ENCODE results near the gene TRIM8. TPM values are rescaled to one million over a fixed set of nuclear protein-coding genes. Genes with fewer than 3 reads are reported as not detected.

TRIM8 gene
- total RNA-seq, 3 donors from 2014 or later (not counting 1 experiment from before 2014, with no cell fraction given), result 81.9 to 87.8 (median 86.2) TPM

DNA sequence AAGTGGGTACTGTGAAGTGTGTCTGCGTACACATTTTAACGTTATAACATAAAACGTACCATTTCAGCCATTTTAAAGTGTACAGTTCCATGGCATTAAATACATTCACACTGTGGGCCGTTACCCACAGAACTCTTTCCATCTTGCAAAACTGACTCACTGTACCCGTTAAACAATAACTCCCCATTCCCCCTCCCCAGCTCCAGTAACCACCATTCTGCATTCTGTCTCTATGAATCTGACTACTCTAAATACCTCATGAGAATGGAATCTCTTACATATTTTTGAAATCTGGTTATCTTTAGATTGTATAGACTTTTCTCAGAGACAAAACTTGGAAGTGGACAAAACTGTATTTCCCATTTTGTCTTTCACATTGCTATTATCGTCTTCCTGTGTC is 60.6 kb downstream of the TRIM8 start:
- H3K27ac Mint-ChIP-seq, result no peak overlapping the region
- Histone ChIP-seq H3K4me3 (ENCODE audit: low read length) (no peak overlapping the region), H3K27ac (ENCODE audit: low read length) (no peak overlapping the region), H3K36me3 (ENCODE audit: control insufficient read depth, insufficient read depth, low read length) (no peaks in the 10 kb centered on the region), H3K27me3 (ENCODE audit: control insufficient read depth, insufficient read depth, low read length) (no peaks in the 10 kb centered on the region), H3K9me3 (ENCODE audit: control insufficient read depth, insufficient read depth, low read length) (no peaks in the 10 kb centered on the region), H3K4me1 (ENCODE audit: control insufficient read depth, insufficient read depth, low read length) (no peaks in the 10 kb centered on the region)
- WGBS (ENCODE audit: insufficient coverage), result 87% methylated on average over 6 of the region's 6 CpGs
- intact Hi-C loops (cut with micrococcal nuclease), result no loop called here
- H3K36me3 Mint-ChIP-seq, result no peaks in the 10 kb centered on the region
- DNase-seq, result no peak
- H3K9me3 Mint-ChIP-seq, result no peaks in the 10 kb centered on the region
- H3K4me3 Mint-ChIP-seq, result no peak overlapping the region
- ATAC-seq, result no peak
- TF ChIP-seq CTCF (IDR thresholded peaks at IDR 0.05), result no peak
- no peaks in the 10 kb centered on the region for H3K27me3 Mint-ChIP-seq (ENCODE audit: low read depth in 2 of 2)
- peaks cover 0 to 8% of the 10 kb centered on the region in 2 donors for H3K4me1 Mint-ChIP-seq

DNA sequence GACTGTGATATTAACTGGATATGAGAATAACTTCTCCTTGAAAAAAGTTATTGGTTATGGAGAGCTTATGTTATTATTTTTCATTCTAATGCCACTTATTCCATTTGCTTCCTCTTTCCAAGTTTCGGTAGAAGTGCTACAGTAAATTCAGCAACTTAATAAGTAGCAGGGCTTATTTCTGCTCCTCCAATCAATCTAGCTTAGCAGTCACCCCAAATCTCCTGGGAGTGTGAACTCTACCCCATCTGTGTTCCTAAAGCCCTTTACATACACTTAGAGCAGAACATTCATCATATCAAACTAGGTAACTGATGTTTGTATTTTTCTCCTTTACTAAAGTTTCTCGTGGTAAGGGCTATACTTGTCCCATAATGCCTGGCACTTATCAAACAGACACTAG is 61.3 kb downstream of the TRIM8 start:
- DNase-seq (no peak), ATAC-seq (no peak)
- no peak for TF ChIP-seq CTCF (IDR thresholded peaks at IDR 0.05)
- H3K27ac Mint-ChIP-seq, result no peak overlapping the region
- Histone ChIP-seq H3K9me3 (ENCODE audit: control insufficient read depth, insufficient read depth, low read length) (no peaks in the 10 kb centered on the region), H3K4me1 (ENCODE audit: control insufficient read depth, insufficient read depth, low read length) (no peaks in the 10 kb centered on the region), H3K36me3 (ENCODE audit: control insufficient read depth, insufficient read depth, low read length) (no peaks in the 10 kb centered on the region), H3K27ac (ENCODE audit: low read length) (no peak overlapping the region), H3K27me3 (ENCODE audit: control insufficient read depth, insufficient read depth, low read length) (no peaks in the 10 kb centered on the region), H3K4me3 (ENCODE audit: low read length) (no peak overlapping the region)
- intact Hi-C loops (cut with micrococcal nuclease), result no loop called here
- H3K9me3 Mint-ChIP-seq, result no peaks in the 10 kb centered on the region
- no peak overlapping the region for H3K4me3 Mint-ChIP-seq
- H3K36me3 Mint-ChIP-seq, result no peaks in the 10 kb centered on the region
- H3K27me3 Mint-ChIP-seq (ENCODE audit: low read depth in 2 of 2), result no peaks in the 10 kb centered on the region
- peaks cover 0 to 11% of the 10 kb centered on the region in 2 donors for H3K4me1 Mint-ChIP-seq
- 75% methylated on average over 1 of the region's 2 CpGs for WGBS (ENCODE audit: insufficient coverage)

Other genes starting within 250 kb of the TRIM8 start
- gene NFKB2, start 248.8 kb upstream of the TRIM8 start, total RNA-seq, result 100 to 1,000 TPM; 201 to 264 (median 246) TPM
- gene PSD, start 225.7 kb upstream of the TRIM8 start, total RNA-seq, result 1 to 10 TPM; 1.9 to 2.4 (median 2.1) TPM
- gene FBXL15, start 223.6 kb upstream of the TRIM8 start, total RNA-seq, result 10 to 100 TPM; 15.2 to 17.4 (median 15.5) TPM
- gene CUEDC2, start 211.9 kb upstream of the TRIM8 start, total RNA-seq, result 10 to 100 TPM; 35.0 to 43.0 (median 37.7) TPM
- gene C10orf95, start 192.9 kb upstream of the TRIM8 start, total RNA-seq, result under 1 TPM; 0.25 to 0.41 (median 0.35) TPM
- 100 to 1,000 TPM; 101 to 129 (median 110) TPM for gene ACTR1A, start 141.8 kb upstream of the TRIM8 start, total RNA-seq
- gene SUFU, start 140.5 kb upstream of the TRIM8 start, total RNA-seq, result 10 to 100 TPM in 2 of 3 donors, 1 to 10 TPM in 1; 8.2 to 13.0 (median 11.5) TPM
- 1 to 10 TPM; 1.4 to 1.7 (median 1.5) TPM for gene ARL3, start 69.9 kb downstream of the TRIM8 start, total RNA-seq
- 1 to 10 TPM; 4.8 to 8.0 (median 5.1) TPM for gene SFXN2, start 70.2 kb downstream of the TRIM8 start, total RNA-seq
- 10 to 100 TPM; 34.6 to 48.4 (median 47.9) TPM for gene WBP1L, start 99.5 kb downstream of the TRIM8 start, total RNA-seq
- not detected for gene CYP17A1, start 192.9 kb downstream of the TRIM8 start, total RNA-seq
- gene BORCS7, start 209.8 kb downstream of the TRIM8 start, total RNA-seq, result 10 to 100 TPM in 2 of 3 donors, 1 to 10 TPM in 1; 9.7 to 18.9 (median 15.4) TPM
- gene AS3MT, start 225.0 kb downstream of the TRIM8 start, total RNA-seq, result under 1 TPM in 2 of 3 donors, not detected in 1; 0.48 to 0.75 TPM

All from natural killer cell (primary cell).